HepG2 (cell line): ENCODE results near the gene NDFIP2. TPM values are rescaled to one million over a fixed set of nuclear protein-coding genes. Genes with fewer than 3 reads are reported as not detected.
A peak's percentile ranks its signal among the peaks of the same experiment; 100 is the strongest.

Experiments
- GZF1 ChIP-seq: sonication (generic); formaldehyde crosslinking; IDR thresholded peaks from 2 replicates; pipeline ENCODE4 v1.5.1; 2020; ENCODE audit warnings: mild to moderate bottlenecking, missing genetic modification reagents
- MTF1 ChIP-seq: sonication (generic); formaldehyde crosslinking; IDR thresholded peaks from 2 replicates; pipeline ENCODE4 v1.5.0; 2020; ENCODE audit warnings: missing genetic modification reagents
- MXD4 ChIP-seq: IDR thresholded peaks from 2 replicates; pipeline ENCODE4 v1.6.1; 2016; ENCODE audit warnings: mild to moderate bottlenecking, missing biosample characterization, missing genetic modification reagents
- NFKB2 ChIP-seq: sonication (generic); formaldehyde crosslinking; IDR thresholded peaks from 2 replicates; pipeline ENCODE4 v1.4.0; 2020; ENCODE audit warnings: missing genetic modification reagents, borderline replicate concordance
- PITX1 ChIP-seq: sonication (generic); formaldehyde crosslinking; IDR thresholded peaks from 2 replicates; pipeline ENCODE4 v1.5.1; 2020; ENCODE audit warnings: mild to moderate bottlenecking, missing genetic modification reagents
- PRPF4 ChIP-seq: fragments of 200-400 bp; formaldehyde crosslinking; IDR thresholded peaks from 2 replicates; pipeline ENCODE4 v1.6.1; 2016; ENCODE audit warnings: low read length, low read depth; ENCODE audit not compliant: poor library complexity, severe bottlenecking
- RBFOX2 ChIP-seq: fragments of 200-400 bp; formaldehyde crosslinking; IDR thresholded peaks from 2 replicates; pipeline ENCODE4 v1.6.1; 2017; ENCODE audit warnings: low read depth, mild to moderate bottlenecking, low read length
- SRSF1 ChIP-seq: fragments of 200-400 bp; formaldehyde crosslinking; optimal IDR thresholded peaks from 2 replicates; pipeline ENCODE3; 2017; ENCODE audit warnings: mild to moderate bottlenecking, low read depth, low read length, moderate library complexity
- TFE3 ChIP-seq: IDR thresholded peaks from 2 replicates; pipeline ENCODE4 v1.6.1; 2016
- TSC22D2 ChIP-seq: sonication (generic); formaldehyde crosslinking; IDR thresholded peaks from 2 replicates; pipeline ENCODE4 v1.5.1; 2020; ENCODE audit warnings: missing genetic modification reagents, mild to moderate bottlenecking, borderline replicate concordance
- WIZ ChIP-seq: sonication (generic); formaldehyde crosslinking; IDR thresholded peaks from 2 replicates; pipeline ENCODE4 v1.5.1; 2020; ENCODE audit warnings: mild to moderate bottlenecking, missing genetic modification reagents
- ZBTB8A ChIP-seq: sonication (generic); formaldehyde crosslinking; IDR thresholded peaks from 2 replicates; pipeline ENCODE4 v1.4.0; 2020; ENCODE audit warnings: mild to moderate bottlenecking, low read depth, missing genetic modification reagents, borderline replicate concordance
- ZMYM3 ChIP-seq: sonication (generic); formaldehyde crosslinking; IDR thresholded peaks from 2 replicates; pipeline ENCODE4 v1.5.1; 2020; ENCODE audit warnings: mild to moderate bottlenecking, missing genetic modification reagents
- ZNF230 ChIP-seq: sonication (generic); formaldehyde crosslinking; IDR thresholded peaks from 2 replicates; pipeline ENCODE4 v1.4.0; 2020; ENCODE audit warnings: mild to moderate bottlenecking, missing genetic modification reagents
- ZNF367 ChIP-seq: sonication (generic); formaldehyde crosslinking; IDR thresholded peaks from 2 replicates; pipeline ENCODE4 v1.4.0; 2020; ENCODE audit warnings: missing genetic modification reagents, borderline replicate concordance
- ZNF841 ChIP-seq: sonication (generic); formaldehyde crosslinking; IDR thresholded peaks from 2 replicates; pipeline ENCODE4 v1.8.1; 2023; ENCODE audit warnings: missing genetic modification reagents, borderline replicate concordance
- ZSCAN9 ChIP-seq: IDR thresholded peaks from 2 replicates; pipeline ENCODE4 v1.6.1; 2016; ENCODE audit warnings: borderline replicate concordance
- polyA plus RNA-seq, 8 experiments: library from polyadenylated mRNA; depleted of rRNA in 3 of 8; stranded (reverse) in 7 of 8; unstranded in 1 of 8; fragments of >200 nt; fragmentation: Illumina TruSeq in 4 of 8; extraction: Trizol in 4 of 8; gene quantifications; 2 replicates each; pipeline versions ENCODE4 v1.2.1 to v1.2.3, GENCODE V29; 2011 to 2016; ENCODE audit warnings: low read depth in 4 of 8, missing spikeins in 1 of 8, mixed read lengths in 1 of 8; ENCODE audit not compliant: insufficient read depth in 1 of 8
- total RNA-seq, 5 experiments: library from RNA; depleted of rRNA; stranded (reverse); fragments of >200 nt; fragmentation: Illumina TruSeq; extraction: Trizol; gene quantifications; 2 replicates each; pipeline ENCODE4 v1.2.3, GENCODE V29; 2016; ENCODE audit warnings: low read depth in 1 of 5
- TF ChIP-seq, protein P1 (sequence below): sonication (generic); formaldehyde crosslinking; conservative IDR thresholded peaks from 2 replicates; pipeline ENCODE4 v1.8.0; 2022; ENCODE audit warnings: missing genetic modification reagents
- TF ChIP-seq, protein P2 (sequence below): sonication (generic); formaldehyde crosslinking; IDR thresholded peaks from 2 replicates; pipeline ENCODE4 v1.4.0; 2020; ENCODE audit warnings: mild to moderate bottlenecking, missing genetic modification reagents, borderline replicate concordance

NDFIP2 gene
- total and polyA plus RNA-seq, 2 of the 13 experiments (the other 11 are each of a cell fraction or from before 2014, with no cell fraction given): 23.2 to 32.0 TPM

DNA sequence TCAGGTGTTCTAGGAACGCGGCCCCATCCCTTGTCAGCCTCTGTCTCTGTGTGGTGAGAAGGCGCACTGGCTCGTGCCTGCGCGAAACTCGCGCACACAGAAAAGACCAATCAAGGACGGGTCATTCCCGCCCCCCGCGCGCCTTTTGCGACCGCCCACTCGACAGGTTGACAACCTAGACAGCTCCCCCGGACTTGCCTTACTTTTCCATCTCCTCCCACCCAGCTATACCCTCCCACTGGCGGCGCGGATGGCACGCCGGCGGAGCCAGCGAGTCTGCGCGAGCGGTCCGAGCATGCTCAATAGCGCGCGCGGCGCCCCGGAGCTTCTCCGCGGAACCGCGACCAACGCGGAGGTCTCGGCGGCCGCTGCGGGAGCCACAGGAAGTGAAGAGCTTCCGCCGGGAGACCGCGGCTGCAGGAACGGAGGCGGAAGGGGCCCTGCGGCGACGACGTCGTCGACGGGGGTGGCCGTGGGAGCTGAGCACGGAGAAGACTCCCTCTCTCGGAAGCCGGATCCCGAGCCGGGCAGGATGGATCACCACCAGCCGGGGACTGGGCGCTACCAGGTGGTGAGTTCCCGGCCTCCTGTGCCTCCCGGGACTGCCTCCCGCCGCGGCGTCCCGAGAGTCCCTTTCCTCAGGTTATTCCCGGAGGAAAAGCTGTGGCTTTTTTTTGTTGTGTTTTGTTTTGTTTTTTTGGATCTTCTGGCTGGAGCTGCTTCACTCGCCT is at the start of gene NDFIP2 (continued):
- TF ChIP-seq TFE3 (CRISPR knock-in tag): 0 out of 2 replicates have a peak, but pooled peaks have one; percentile 27
- TF ChIP-seq PRPF4: no peak
- TF ChIP-seq ZNF841 (CRISPR knock-in tag): no peak
- no peak for TF ChIP-seq ZNF367 (CRISPR knock-in tag)
- TF ChIP-seq NFKB2 (CRISPR knock-in tag): peak; percentile 83; the same call in 1 of the 2 replicates
- no peak for TF ChIP-seq MXD4 (CRISPR knock-in tag)
- peak; percentile 92 for TF ChIP-seq RBFOX2
- TF ChIP-seq, protein P1, sequence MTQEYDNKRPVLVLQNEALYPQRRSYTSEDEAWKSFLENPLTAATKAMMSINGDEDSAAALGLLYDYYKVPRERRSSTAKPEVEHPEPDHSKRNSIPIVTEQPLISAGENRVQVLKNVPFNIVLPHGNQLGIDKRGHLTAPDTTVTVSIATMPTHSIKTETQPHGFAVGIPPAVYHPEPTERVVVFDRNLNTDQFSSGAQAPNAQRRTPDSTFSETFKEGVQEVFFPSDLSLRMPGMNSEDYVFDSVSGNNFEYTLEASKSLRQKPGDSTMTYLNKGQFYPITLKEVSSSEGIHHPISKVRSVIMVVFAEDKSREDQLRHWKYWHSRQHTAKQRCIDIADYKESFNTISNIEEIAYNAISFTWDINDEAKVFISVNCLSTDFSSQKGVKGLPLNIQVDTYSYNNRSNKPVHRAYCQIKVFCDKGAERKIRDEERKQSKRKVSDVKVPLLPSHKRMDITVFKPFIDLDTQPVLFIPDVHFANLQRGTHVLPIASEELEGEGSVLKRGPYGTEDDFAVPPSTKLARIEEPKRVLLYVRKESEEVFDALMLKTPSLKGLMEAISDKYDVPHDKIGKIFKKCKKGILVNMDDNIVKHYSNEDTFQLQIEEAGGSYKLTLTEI (CRISPR knock-in tag): no peak
- no peak for TF ChIP-seq ZNF230 (CRISPR knock-in tag)
- TF ChIP-seq ZSCAN9 (CRISPR knock-in tag): peak; percentile 35; the same call in 1 of the 2 replicates
- no peak for TF ChIP-seq MTF1 (CRISPR knock-in tag)
- TF ChIP-seq PITX1: peak; percentile 67; the same call in 1 of the 2 replicates
- peak; percentile 85 for TF ChIP-seq GZF1
- peak; percentile 58 for TF ChIP-seq ZMYM3 (CRISPR knock-in tag)
- TF ChIP-seq TSC22D2 (CRISPR knock-in tag): peak; percentile 74; the same call in 1 of the 2 replicates
- TF ChIP-seq WIZ (CRISPR knock-in tag): peak; percentile 71; the same call in 1 of the 2 replicates
- no peak for TF ChIP-seq SRSF1
- TF ChIP-seq, protein P2, sequence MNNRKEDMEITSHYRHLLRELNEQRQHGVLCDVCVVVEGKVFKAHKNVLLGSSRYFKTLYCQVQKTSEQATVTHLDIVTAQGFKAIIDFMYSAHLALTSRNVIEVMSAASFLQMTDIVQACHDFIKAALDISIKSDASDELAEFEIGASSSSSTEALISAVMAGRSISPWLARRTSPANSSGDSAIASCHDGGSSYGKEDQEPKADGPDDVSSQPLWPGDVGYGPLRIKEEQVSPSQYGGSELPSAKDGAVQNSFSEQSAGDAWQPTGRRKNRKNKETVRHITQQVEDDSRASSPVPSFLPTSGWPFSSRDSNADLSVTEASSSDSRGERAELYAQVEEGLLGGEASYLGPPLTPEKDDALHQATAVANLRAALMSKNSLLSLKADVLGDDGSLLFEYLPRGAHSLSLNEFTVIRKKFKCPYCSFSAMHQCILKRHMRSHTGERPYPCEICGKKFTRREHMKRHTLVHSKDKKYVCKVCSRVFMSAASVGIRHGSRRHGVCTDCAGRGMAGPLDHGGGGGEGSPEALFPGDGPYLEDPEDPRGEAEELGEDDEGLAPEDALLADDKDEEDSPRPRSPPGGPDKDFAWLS (CRISPR knock-in tag): no peak
- no peak for TF ChIP-seq ZBTB8A (CRISPR knock-in tag)
